HG02870 (cell line): Measurements from ENCODE around the gene HPSE2.
A peak's percentile ranks its signal among the peaks of the same experiment; 100 is the strongest.
"Not testable (repeated sequence)": the region's sequence is repeated elsewhere in the genome, so short reads cannot be mapped to it uniquely, and the experiment has no call there.

Source experiments
- ATAC-seq: cut with Tn5 transposase; IDR thresholded peaks from one replicate; pipeline ENCODE4 v1.9.1; 2021; ENCODE audit warnings: mild to moderate bottlenecking, moderate library complexity; ENCODE audit not compliant: unreplicated experiment

Gene HPSE2

GRCh38 chr10:99235658-99236626, at the start of gene HPSE2:
TSS of gene HPSE2 (minus strand) at chr10:99235852.
- ATAC-seq = no peak

- ATAC-seq = peak; percentile 88
Observed at GRCh38 chr10:99280472-99280871, 44.8 kb upstream of the HPSE2 start.

GRCh38 chr10:99279626-99280111, 44.0 kb upstream of the HPSE2 start:
- ATAC-seq = no peak

GRCh38 chr10:99276848-99277486, 41.3 kb upstream of the HPSE2 start:
- ATAC-seq = no peak

GRCh38 chr10:99266383-99266782, 30.7 kb upstream of the HPSE2 start:
- ATAC-seq = no peak

- ATAC-seq = no peak
Observed at GRCh38 chr10:99248824-99249223, 13.2 kb upstream of the HPSE2 start.

- not testable (repeated sequence) for ATAC-seq
Observed at GRCh38 chr10:99247893-99248292, 12.2 kb upstream of the HPSE2 start.

GRCh38 chr10:99236627-99237309, 1.1 kb upstream of the HPSE2 start:
- ATAC-seq = no peak

- no peak for ATAC-seq
Observed at GRCh38 chr10:99234791-99235657, 628 bp downstream of the HPSE2 start.

- ATAC-seq = peak; percentile 94
Observed at GRCh38 chr10:99234041-99234790, 1.4 kb downstream of the HPSE2 start.

GRCh38 chr10:99233689-99234037, 2.0 kb downstream of the HPSE2 start:
- ATAC-seq = no peak

GRCh38 chr10:99233000-99233688, 2.5 kb downstream of the HPSE2 start:
- ATAC-seq = no peak

- ATAC-seq = no peak
Observed at GRCh38 chr10:99232360-99232999, 3.2 kb downstream of the HPSE2 start.

- ATAC-seq = no peak
Observed at GRCh38 chr10:99224766-99225165, 10.9 kb downstream of the HPSE2 start.

GRCh38 chr10:99207340-99207739, 28.3 kb downstream of the HPSE2 start:
- no peak for ATAC-seq

GRCh38 chr10:99203310-99203709, 32.3 kb downstream of the HPSE2 start:
- ATAC-seq = no peak

- no peak for ATAC-seq
Observed at GRCh38 chr10:99172950-99173349, 62.7 kb downstream of the HPSE2 start.

- ATAC-seq = no peak
Observed at GRCh38 chr10:99172128-99172738, 63.4 kb downstream of the HPSE2 start.
